Endothelial cell (in vitro differentiated cells): ENCODE data around the gene TRMT6. TPM values are rescaled to one million over a fixed set of nuclear protein-coding genes. Genes with fewer than 3 reads are reported as not detected.

ENCODE experiments used
- DNase-seq: peaks from one replicate; pipeline ENCODE4 v3.0.0; 2021; ENCODE audit warnings: low spot score
- H3K27ac Mint-ChIP-seq: one replicate; pipeline ENCODE4 v1.8.0; 2021; ENCODE audit warnings: mixed read lengths, inconsistent platforms; ENCODE audit not compliant: unreplicated experiment
- H3K27me3 Mint-ChIP-seq: one replicate; pipeline ENCODE4 v1.8.0; 2021; ENCODE audit warnings: mild to moderate bottlenecking, moderate library complexity, mixed read lengths, inconsistent platforms; ENCODE audit not compliant: unreplicated experiment
- H3K36me3 Mint-ChIP-seq: one replicate; pipeline ENCODE4 v1.8.0; 2021; ENCODE audit warnings: mild to moderate bottlenecking, low read depth, mixed read lengths, inconsistent platforms; ENCODE audit not compliant: unreplicated experiment
- H3K4me1 Mint-ChIP-seq: one replicate; pipeline ENCODE4 v1.8.0; 2021; ENCODE audit warnings: mild to moderate bottlenecking, mixed read lengths, inconsistent platforms; ENCODE audit not compliant: unreplicated experiment
- H3K4me3 Mint-ChIP-seq: one replicate; pipeline ENCODE4 v1.8.0; 2021; ENCODE audit warnings: mild to moderate bottlenecking, mixed read lengths, inconsistent platforms; ENCODE audit not compliant: unreplicated experiment
- H3K9me3 Mint-ChIP-seq: one replicate; pipeline ENCODE4 v1.8.0; 2021; ENCODE audit warnings: mixed read lengths, inconsistent platforms; ENCODE audit not compliant: unreplicated experiment
- total RNA-seq: library from RNA; stranded (reverse); fragmentation: NEBNext Ultra II Directional; extraction: Animal tissue kit (Norgen Biotek cat#: 25700); gene quantifications from one replicate; pipeline ENCODE4 v1.2.1, GENCODE V29; 2021; ENCODE audit not compliant: unreplicated experiment
- TF ChIP-seq, protein P1 (sequence below): fragments of 200-600 bp; sonication (generic); IDR thresholded peaks from one replicate; pipeline ENCODE4 v1.5.0; 2021; ENCODE audit warnings: antibody characterized with exemption; ENCODE audit not compliant: unreplicated experiment

Gene TRMT6
- total RNA-seq, 1 donor from 2014 or later: 11.8 TPM

DNA sequence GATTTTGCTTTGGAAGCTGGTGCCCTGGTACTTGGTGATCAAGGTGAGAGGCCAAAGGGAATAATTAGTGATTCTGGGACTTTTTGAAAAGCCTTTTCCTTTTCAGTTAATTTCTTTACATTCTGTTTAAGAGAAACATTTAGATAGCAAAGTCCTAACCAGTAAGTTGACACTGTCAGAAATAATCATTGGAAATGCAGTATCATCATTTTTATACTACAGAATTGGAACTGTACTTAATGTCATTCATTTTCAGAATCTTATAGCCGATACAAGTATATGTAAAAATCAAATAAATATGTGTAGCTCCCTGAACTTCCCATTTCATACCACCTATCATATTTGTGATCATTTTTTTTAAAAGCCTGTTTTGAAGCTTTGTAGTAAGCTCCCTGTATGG, 27.6 kb upstream of the TRMT6 start:
- Mint-ChIP-seq H3K4me1 (no peaks in the 10 kb centered on the region), H3K36me3 (peaks cover 5% of the 10 kb centered on the region), H3K4me3 (no peak overlapping the region)

DNA sequence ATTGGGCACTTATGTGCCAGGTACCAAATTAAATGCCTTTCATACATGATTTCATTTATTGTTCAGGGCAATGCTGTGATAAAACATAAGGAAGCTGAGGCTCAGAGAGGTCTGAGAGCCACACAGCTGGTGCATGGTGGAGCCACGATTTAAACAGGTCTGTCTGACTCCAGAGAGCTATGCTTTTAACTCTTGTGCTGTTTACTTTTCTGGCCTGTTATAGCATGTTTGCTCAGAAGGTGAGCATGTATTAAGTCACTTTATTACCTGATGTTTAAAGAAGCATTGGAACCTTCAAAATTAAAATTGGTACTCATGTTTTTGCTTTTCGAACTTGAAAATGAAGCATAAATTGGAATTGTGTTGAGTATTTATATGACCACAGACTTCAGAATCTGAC, 26.9 kb upstream of the TRMT6 start:
- TF ChIP-seq, protein P1, sequence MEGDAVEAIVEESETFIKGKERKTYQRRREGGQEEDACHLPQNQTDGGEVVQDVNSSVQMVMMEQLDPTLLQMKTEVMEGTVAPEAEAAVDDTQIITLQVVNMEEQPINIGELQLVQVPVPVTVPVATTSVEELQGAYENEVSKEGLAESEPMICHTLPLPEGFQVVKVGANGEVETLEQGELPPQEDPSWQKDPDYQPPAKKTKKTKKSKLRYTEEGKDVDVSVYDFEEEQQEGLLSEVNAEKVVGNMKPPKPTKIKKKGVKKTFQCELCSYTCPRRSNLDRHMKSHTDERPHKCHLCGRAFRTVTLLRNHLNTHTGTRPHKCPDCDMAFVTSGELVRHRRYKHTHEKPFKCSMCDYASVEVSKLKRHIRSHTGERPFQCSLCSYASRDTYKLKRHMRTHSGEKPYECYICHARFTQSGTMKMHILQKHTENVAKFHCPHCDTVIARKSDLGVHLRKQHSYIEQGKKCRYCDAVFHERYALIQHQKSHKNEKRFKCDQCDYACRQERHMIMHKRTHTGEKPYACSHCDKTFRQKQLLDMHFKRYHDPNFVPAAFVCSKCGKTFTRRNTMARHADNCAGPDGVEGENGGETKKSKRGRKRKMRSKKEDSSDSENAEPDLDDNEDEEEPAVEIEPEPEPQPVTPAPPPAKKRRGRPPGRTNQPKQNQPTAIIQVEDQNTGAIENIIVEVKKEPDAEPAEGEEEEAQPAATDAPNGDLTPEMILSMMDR: no peak
- Mint-ChIP-seq H3K27ac (no peak overlapping the region), H3K27me3 (no peaks in the 10 kb centered on the region), H3K9me3 (no peaks in the 10 kb centered on the region), H3K4me3 (no peak overlapping the region), H3K36me3 (peaks cover 5% of the 10 kb centered on the region), H3K4me1 (no peaks in the 10 kb centered on the region)
- DNase-seq: no peak

More for the DNA sequence above, 27.6 kb upstream of the TRMT6 start:
- TF ChIP-seq, protein P1: no peak
- Mint-ChIP-seq H3K27me3 (no peaks in the 10 kb centered on the region), H3K27ac (no peak overlapping the region), H3K9me3 (no peaks in the 10 kb centered on the region)
- DNase-seq: no peak

DNA sequence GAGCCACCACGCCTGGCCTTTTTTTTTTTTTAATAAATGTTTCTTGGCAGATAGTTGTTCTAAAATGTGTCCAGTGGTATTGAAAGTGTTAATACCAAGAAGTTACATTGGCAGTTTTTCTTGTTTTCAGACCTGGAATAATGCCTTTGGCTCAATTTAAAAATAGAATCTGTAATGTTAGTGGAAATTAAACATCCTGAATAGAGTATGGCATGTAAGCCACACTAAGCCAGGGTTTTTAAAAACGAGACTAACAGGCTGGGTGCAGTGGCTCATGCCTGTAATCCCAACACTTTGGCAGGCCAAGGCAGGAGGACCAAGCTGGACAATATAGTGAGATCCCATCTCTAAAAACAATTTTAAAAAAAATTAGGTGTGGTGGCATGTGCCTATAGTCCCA, 25.4 kb upstream of the TRMT6 start:
- H3K4me3 Mint-ChIP-seq: no peak overlapping the region
- TF ChIP-seq, protein P1: no peak
- DNase-seq: no peak
- H3K9me3 Mint-ChIP-seq: no peaks in the 10 kb centered on the region
- H3K27me3 Mint-ChIP-seq: no peaks in the 10 kb centered on the region
- peaks cover 5% of the 10 kb centered on the region for H3K36me3 Mint-ChIP-seq
- H3K27ac Mint-ChIP-seq: no peak overlapping the region
- H3K4me1 Mint-ChIP-seq: no peaks in the 10 kb centered on the region

DNA sequence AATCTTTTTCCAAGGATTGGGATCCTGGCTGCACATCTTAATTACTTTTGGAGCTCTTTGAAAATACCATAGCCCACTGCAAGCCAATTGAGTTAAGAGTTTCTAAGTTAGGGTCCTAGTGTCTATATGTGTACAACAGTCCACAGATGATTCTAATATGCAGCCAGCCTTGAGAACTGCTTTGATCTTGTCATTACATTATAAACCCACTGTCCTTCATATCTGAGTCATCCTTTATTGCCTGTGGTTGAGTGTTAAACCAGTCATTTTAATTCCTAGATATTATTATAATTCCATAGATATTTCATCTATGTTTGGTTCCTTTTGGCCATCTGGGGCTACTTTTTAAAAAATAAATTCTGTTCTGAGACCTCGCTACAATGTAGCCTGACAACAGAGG, 24.2 kb upstream of the TRMT6 start:
- H3K27me3 Mint-ChIP-seq: peaks cover 2% of the 10 kb centered on the region
- DNase-seq: no peak
- no peak overlapping the region for H3K27ac Mint-ChIP-seq
- H3K9me3 Mint-ChIP-seq: no peaks in the 10 kb centered on the region
- TF ChIP-seq, protein P1: no peak
- H3K36me3 Mint-ChIP-seq: no peaks in the 10 kb centered on the region
- no peaks in the 10 kb centered on the region for H3K4me1 Mint-ChIP-seq
- no peak overlapping the region for H3K4me3 Mint-ChIP-seq

DNA sequence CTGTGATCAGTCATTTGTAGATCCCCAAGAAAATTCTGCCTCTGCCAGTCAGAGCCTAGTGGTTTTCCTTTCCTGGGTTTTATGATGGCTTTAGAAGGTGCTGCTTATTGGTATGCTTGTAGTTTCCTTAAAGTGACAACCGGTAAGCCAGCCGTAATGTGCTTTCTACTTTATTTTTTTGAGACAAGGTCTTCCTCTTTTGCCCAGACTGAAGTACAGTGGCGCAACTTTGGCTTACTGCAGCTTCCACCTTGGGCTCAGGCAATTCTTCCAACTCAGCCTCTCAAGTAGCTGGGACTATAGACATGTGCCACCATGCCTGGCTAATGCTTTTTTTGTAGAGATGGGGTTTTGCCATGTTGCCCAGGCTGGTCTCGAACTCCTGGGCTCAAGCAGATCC, 23.6 kb upstream of the TRMT6 start:
- Mint-ChIP-seq H3K36me3 (no peaks in the 10 kb centered on the region), H3K4me1 (no peaks in the 10 kb centered on the region), H3K27me3 (peaks cover 2% of the 10 kb centered on the region), H3K27ac (no peak overlapping the region), H3K4me3 (no peak overlapping the region), H3K9me3 (no peaks in the 10 kb centered on the region)
- no peak for DNase-seq
- TF ChIP-seq, protein P1: no peak
